ENCODE measurements around the gene BAIAP2.

The BAIAP2 gene

DNA sequence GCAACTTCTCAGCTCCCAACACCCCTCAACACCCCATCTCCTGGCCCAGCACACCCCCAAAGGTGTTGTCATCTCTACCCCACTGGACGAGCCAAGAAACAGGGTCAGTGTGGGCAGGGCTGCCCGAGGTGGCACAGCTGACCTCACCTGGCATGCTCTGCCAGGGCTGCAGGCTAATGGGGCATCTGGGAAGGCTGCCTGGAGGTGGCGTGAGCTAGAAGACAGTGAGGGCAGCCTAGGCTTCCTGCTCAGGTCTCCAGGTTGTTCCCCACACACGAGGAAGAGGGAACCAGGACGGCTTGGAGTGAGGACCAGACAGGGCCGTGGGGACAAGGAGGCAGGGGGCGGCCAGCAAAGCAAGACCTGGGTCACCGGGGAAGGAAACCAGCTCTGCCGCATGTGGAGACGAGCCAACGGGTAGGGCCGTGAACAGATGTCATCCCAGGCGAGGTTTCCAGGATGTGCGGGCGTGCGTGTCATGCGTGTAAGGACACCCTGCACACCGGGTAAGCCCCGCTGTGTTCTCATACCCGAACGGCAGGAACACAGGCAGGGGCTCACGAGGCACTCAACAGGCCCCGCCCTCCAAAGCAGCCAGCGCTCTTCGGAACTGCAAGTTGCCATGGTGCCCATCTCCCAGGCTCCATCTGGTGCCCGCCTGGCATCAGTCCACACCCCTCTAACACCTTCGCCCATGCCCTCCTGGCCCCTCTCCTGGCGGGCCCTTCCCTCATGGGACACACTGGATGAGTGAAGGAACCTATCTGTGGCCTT, 100.7 kb downstream of the BAIAP2 start:
- Histone ChIP-seq H3K36me3 (ENCODE audit: low read length) (no peaks in the 10 kb centered on the region), H3K79me2 (ENCODE audit: insufficient read depth, low read length) (no peaks in the 10 kb centered on the region), H3K9me2 (replicated peaks; ENCODE audit: insufficient read depth, low read length) (no peaks in the 10 kb centered on the region), H3K4me3 (ENCODE audit: insufficient read depth, low read length, poor library complexity, severe bottlenecking) (no peak overlapping the region), H4K20me1 (ENCODE audit: low read depth, low read length) (no peaks in the 10 kb centered on the region), H2AFZ (ENCODE audit: low read depth, low read length, severe bottlenecking) (no peak overlapping the region), H3K27ac (ENCODE audit: low read depth, low read length) (no peak overlapping the region), H3K9me3 (ENCODE audit: insufficient read depth, low read length) (no peaks in the 10 kb centered on the region; the same call in 1 of the 2 replicates), H3K27me3 (ENCODE audit: low read length) (no peaks in the 10 kb centered on the region), H3K4me2 (ENCODE audit: low read depth, low read length, poor library complexity, severe bottlenecking) (no peak overlapping the region), H3F3A (ENCODE audit: insufficient read depth) (no peaks in the 10 kb centered on the region), H3K9ac (ENCODE audit: low read length) (no peak overlapping the region)
- no peak for TF ChIP-seq EZH2phosphoT487 (conservative IDR thresholded peaks at IDR 0.05; ENCODE audit: low read length)
- TF ChIP-seq, protein P1, sequence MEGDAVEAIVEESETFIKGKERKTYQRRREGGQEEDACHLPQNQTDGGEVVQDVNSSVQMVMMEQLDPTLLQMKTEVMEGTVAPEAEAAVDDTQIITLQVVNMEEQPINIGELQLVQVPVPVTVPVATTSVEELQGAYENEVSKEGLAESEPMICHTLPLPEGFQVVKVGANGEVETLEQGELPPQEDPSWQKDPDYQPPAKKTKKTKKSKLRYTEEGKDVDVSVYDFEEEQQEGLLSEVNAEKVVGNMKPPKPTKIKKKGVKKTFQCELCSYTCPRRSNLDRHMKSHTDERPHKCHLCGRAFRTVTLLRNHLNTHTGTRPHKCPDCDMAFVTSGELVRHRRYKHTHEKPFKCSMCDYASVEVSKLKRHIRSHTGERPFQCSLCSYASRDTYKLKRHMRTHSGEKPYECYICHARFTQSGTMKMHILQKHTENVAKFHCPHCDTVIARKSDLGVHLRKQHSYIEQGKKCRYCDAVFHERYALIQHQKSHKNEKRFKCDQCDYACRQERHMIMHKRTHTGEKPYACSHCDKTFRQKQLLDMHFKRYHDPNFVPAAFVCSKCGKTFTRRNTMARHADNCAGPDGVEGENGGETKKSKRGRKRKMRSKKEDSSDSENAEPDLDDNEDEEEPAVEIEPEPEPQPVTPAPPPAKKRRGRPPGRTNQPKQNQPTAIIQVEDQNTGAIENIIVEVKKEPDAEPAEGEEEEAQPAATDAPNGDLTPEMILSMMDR (IDR thresholded peaks at IDR 0.05; ENCODE audit: insufficient read depth, low read length, poor library complexity, severe bottlenecking), result no peak

- Histone ChIP-seq H3K4me3 (ENCODE audit: insufficient read depth, low read length, poor library complexity, severe bottlenecking) (no peak overlapping the region), H3F3A (ENCODE audit: insufficient read depth) (no peaks in the 10 kb centered on the region), H3K27ac (ENCODE audit: low read depth, low read length) (no peak overlapping the region), H4K20me1 (ENCODE audit: low read depth, low read length) (no peaks in the 10 kb centered on the region), H2AFZ (ENCODE audit: low read depth, low read length, severe bottlenecking) (no peak overlapping the region), H3K36me3 (ENCODE audit: low read length) (no peaks in the 10 kb centered on the region), H3K4me2 (ENCODE audit: low read depth, low read length, poor library complexity, severe bottlenecking) (no peak overlapping the region), H3K27me3 (ENCODE audit: low read length) (no peaks in the 10 kb centered on the region), H3K9me2 (replicated peaks; ENCODE audit: insufficient read depth, low read length) (no peaks in the 10 kb centered on the region), H3K79me2 (ENCODE audit: insufficient read depth, low read length) (no peaks in the 10 kb centered on the region), H3K9me3 (ENCODE audit: insufficient read depth, low read length) (no peaks in the 10 kb centered on the region; the same call in 1 of the 2 replicates), H3K9ac (ENCODE audit: low read length) (no peak overlapping the region)
- TF ChIP-seq EZH2phosphoT487 (conservative IDR thresholded peaks at IDR 0.05; ENCODE audit: low read length), result no peak
- TF ChIP-seq, protein P1 (IDR thresholded peaks at IDR 0.05; ENCODE audit: insufficient read depth, low read length, poor library complexity, severe bottlenecking), result no peak
These were observed 101.4 kb downstream of the BAIAP2 start for GRCh38 chr17:81136366-81136765.

DNA sequence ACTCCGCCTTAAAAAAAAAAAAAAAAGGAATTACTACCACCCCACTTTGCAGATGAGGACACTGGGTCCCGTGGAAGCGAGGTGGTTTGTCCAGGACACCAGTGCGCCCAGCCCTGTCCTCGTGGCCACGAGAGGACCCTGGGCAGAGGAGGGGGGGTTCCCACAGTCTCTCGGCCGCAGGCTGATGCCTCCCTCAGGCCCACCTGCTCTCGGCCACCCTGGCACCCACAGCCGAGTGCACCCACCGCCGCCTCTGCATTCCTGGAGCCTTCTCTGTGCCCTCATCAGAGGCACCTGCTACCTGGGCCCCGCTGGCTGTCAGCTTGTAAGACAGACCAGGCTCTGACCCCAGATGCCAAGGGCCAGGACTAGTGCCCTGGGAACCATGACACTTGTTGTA, 102.3 kb downstream of the BAIAP2 start:
- no peaks in the 10 kb centered on the region for H3K27me3 ChIP-seq (ENCODE audit: low read length)
- H3K9me2 ChIP-seq (replicated peaks; ENCODE audit: insufficient read depth, low read length), result no peaks in the 10 kb centered on the region
- H3K9ac ChIP-seq (ENCODE audit: low read length), result no peak overlapping the region
- no peaks in the 10 kb centered on the region for H3F3A ChIP-seq (ENCODE audit: insufficient read depth)
- H3K4me3 ChIP-seq (ENCODE audit: insufficient read depth, low read length, poor library complexity, severe bottlenecking), result no peak overlapping the region
- no peaks in the 10 kb centered on the region for H4K20me1 ChIP-seq (ENCODE audit: low read depth, low read length)
- H3K79me2 ChIP-seq (ENCODE audit: insufficient read depth, low read length), result no peaks in the 10 kb centered on the region
- no peak overlapping the region for H2AFZ ChIP-seq (ENCODE audit: low read depth, low read length, severe bottlenecking)
- TF ChIP-seq, protein P1 (IDR thresholded peaks at IDR 0.05; ENCODE audit: insufficient read depth, low read length, poor library complexity, severe bottlenecking), result no peak
- TF ChIP-seq EZH2phosphoT487 (conservative IDR thresholded peaks at IDR 0.05; ENCODE audit: low read length), result no peak
- no peaks in the 10 kb centered on the region; the same call in 1 of the 2 replicates for H3K9me3 ChIP-seq (ENCODE audit: insufficient read depth, low read length)
- no peak overlapping the region for H3K4me2 ChIP-seq (ENCODE audit: low read depth, low read length, poor library complexity, severe bottlenecking)
- no peak overlapping the region for H3K27ac ChIP-seq (ENCODE audit: low read depth, low read length)
- H3K36me3 ChIP-seq (ENCODE audit: low read length), result no peaks in the 10 kb centered on the region

Data from SU-DHL-6 (cell line).